Measurements from ENCODE around the gene NUAK2.

GRCh38 chr1:205337481-205337880 is 15.9 kb upstream of the NUAK2 start:
- TF ChIP-seq CTBP1 (IDR thresholded peaks at IDR 0.05; ENCODE audit: borderline replicate concordance) (no peak), TARDBP (IDR thresholded peaks at IDR 0.05) (no peak), FOXA1 (IDR thresholded peaks at IDR 0.05) (no peak), SP1 (IDR thresholded peaks at IDR 0.05) (no peak), ZNF384 (IDR thresholded peaks at IDR 0.05) (no peak), ELF4 (IDR thresholded peaks at IDR 0.05) (no peak), PKNOX1 (IDR thresholded peaks at IDR 0.05) (no peak), NFRKB (IDR thresholded peaks at IDR 0.05) (no peak), SUZ12 (IDR thresholded peaks at IDR 0.05) (no peak), FOXK2 (IDR thresholded peaks at IDR 0.05) (no peak), FOXM1 (IDR thresholded peaks at IDR 0.05; ENCODE audit: borderline replicate concordance) (no peak), LEF1 (IDR thresholded peaks at IDR 0.05; ENCODE audit: borderline replicate concordance) (no peak), L3MBTL2 (conservative IDR thresholded peaks at IDR 0.05) (no peak), ARNT (IDR thresholded peaks at IDR 0.05) (no peak)

All from HEK293T (cell line).